Ectodermal cell (in vitro differentiated cells): ENCODE results near the gene ASTN2.

Experiments
- H3K27ac ChIP-seq: 2 replicates; pipeline ENCODE4 v1.7.0; 2013; ENCODE audit warnings: mild to moderate bottlenecking, low read depth, low read length; ENCODE audit not compliant: insufficient read depth, poor library complexity, severe bottlenecking
- H3K27me3 ChIP-seq: 2 replicates; pipeline ENCODE4 v1.7.0; 2013; ENCODE audit warnings: mild to moderate bottlenecking, low read length; ENCODE audit not compliant: insufficient read depth, control insufficient read depth, poor library complexity, severe bottlenecking
- H3K36me3 ChIP-seq: one replicate; pipeline ENCODE4 v1.7.0; 2013; ENCODE audit warnings: low read length; ENCODE audit not compliant: control insufficient read depth, insufficient read depth
- H3K4me1 ChIP-seq: one replicate; pipeline ENCODE4 v1.7.0; 2013; ENCODE audit warnings: low read length; ENCODE audit not compliant: control insufficient read depth, insufficient read depth
- H3K4me3 ChIP-seq: 2 replicates; pipeline ENCODE4 v1.7.0; 2013; ENCODE audit warnings: low read depth, low read length, control low read depth; ENCODE audit not compliant: insufficient read depth
- H3K9me3 ChIP-seq: 2 replicates; pipeline ENCODE4 v1.7.0; 2013; ENCODE audit warnings: mild to moderate bottlenecking, low read length, moderate library complexity; ENCODE audit not compliant: control insufficient read depth
- WGBS, 2 experiments: methylation state at CpG; one replicate each; pipeline ENCODE4 v1.1.7; 2013; ENCODE audit warnings: missing lambda C conversion rate in 2 of 2; 5-methylcytosine and 5-hydroxymethylcytosine counted together

ASTN2 gene

DNA sequence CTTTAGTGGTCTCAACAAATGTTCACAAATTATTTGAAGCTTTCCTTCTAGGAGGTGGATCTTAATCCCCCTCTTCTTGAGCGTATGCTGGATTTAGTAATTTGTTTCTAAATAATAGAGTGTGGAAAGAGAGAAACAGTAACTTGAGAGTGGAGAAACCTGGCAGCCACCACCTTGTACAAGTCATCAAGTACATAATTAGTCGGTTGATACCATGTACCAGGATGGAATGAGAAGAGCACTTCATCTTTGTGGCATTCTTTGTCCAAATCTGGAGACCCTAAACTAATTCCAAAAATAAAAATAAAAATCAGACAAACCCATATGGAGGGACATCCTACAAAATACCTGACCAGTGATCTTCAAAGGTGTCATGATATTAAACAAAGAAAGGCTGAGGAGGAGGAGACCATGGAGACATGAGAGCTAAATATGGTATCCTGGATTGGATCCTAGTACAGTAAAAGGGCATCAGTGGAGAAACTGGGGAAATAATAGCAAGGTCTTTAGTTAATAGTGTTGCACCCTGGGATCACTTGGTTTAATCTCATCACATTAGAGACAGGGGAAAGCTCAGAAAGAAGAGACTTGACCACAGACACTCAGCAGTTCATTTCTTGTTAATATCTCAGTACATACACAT lies 147.9 kb downstream of the ASTN2 start:
- H3K36me3 ChIP-seq = no peaks in the 10 kb centered on the region
- no peaks in the 10 kb centered on the region for H3K9me3 ChIP-seq
- no peaks in the 10 kb centered on the region for H3K27me3 ChIP-seq
- no peak overlapping the region for H3K4me3 ChIP-seq
- whole genome bisulfite sequencing, 2 experiments = 94 to 100% methylated on average over 2 of the region's 2 CpGs
- no peaks in the 10 kb centered on the region for H3K4me1 ChIP-seq
- no peak overlapping the region for H3K27ac ChIP-seq

DNA sequence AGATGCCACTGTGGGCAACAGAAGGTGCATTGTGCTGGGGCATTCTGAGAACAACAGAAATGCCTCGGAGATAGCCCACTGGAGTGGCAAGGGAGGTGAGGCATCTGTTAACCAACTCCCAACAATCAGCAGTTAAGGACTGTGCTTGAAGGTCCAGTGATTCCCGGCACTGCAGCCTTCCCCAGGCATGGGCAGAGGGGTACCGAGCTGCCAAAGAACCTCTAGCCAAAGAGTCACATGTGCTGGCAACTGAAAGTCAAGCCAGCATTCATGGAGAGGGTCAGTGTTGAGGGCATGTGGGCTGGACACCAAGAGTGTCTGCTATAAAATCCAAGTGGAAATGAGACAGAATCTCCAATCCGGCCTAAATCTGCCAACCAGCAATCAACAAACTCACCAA lies 149.6 kb downstream of the ASTN2 start:
- Histone ChIP-seq H3K36me3 (no peaks in the 10 kb centered on the region), H3K9me3 (no peaks in the 10 kb centered on the region), H3K4me3 (no peak overlapping the region), H3K27ac (no peak overlapping the region), H3K4me1 (no peaks in the 10 kb centered on the region), H3K27me3 (no peaks in the 10 kb centered on the region)
- WGBS, 2 experiments = 88 to 95% methylated on average over 3 to 4 of the region's 4 CpGs

DNA sequence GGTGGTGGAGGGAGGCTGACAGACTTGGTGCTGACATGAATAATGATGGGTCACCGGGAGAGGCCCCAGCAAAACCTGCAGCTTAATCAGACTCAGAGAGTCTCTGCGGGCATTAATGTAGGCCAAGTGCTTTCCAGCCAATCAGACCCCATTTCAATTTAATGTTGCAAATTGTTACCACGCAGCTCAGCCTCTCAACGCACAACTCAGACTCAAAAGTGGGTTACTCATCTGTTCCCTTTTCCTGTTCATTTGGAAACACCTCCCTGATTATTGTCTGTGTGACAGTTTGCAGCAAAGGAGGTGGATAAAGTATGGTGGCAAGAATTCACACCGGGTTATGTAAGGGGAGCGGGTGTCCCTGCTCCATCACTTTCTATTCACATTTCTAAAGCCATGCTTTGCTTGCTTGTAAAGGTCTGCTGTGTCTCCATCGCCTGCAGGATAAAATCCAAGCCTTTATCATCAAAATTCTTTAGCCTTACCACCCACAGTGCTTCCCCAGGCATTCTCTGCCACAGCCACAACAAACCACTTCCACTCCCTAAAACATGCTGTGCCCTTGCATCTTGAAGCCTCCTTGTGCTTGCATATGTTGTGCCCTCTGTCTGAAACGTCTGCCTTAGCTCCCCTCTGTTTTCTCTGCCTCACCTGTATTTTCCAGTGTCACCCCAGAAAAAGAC lies 156.5 kb downstream of the ASTN2 start:
- Histone ChIP-seq H3K36me3 (no peaks in the 10 kb centered on the region), H3K4me3 (no peak overlapping the region), H3K27ac (no peak overlapping the region), H3K27me3 (no peaks in the 10 kb centered on the region), H3K4me1 (peaks cover 8% of the 10 kb centered on the region), H3K9me3 (no peaks in the 10 kb centered on the region)
- WGBS, 2 experiments = 66 to 67% methylated on average over 8 of the region's 8 CpGs

DNA sequence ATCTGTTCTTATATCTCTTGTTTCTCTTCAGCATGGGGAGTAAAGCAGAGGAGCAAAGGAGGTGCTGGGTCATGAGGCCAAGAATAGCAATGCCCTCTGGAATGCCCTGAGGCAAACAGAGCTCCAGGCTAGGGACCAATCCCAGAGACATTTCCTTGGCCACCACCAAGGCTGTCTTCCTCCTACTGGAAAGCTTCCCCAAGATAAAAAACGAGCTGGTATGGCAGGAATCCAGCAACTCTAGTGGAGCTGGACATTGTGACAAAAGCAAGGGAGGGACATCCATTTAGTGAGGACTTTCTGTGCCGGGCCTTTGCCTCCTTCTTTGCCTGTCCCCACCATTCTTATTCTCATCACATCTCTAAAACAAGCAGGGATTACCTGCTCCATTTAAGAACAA lies 161.6 kb downstream of the ASTN2 start:
- no peaks in the 10 kb centered on the region for H3K27me3 ChIP-seq
- H3K4me3 ChIP-seq = no peak overlapping the region
- no peaks in the 10 kb centered on the region for H3K36me3 ChIP-seq
- WGBS, 2 experiments = 76 to 83% methylated on average over 2 of the region's 2 CpGs
- H3K9me3 ChIP-seq = no peaks in the 10 kb centered on the region
- H3K4me1 ChIP-seq = peaks cover 4% of the 10 kb centered on the region
- H3K27ac ChIP-seq = no peak overlapping the region

DNA sequence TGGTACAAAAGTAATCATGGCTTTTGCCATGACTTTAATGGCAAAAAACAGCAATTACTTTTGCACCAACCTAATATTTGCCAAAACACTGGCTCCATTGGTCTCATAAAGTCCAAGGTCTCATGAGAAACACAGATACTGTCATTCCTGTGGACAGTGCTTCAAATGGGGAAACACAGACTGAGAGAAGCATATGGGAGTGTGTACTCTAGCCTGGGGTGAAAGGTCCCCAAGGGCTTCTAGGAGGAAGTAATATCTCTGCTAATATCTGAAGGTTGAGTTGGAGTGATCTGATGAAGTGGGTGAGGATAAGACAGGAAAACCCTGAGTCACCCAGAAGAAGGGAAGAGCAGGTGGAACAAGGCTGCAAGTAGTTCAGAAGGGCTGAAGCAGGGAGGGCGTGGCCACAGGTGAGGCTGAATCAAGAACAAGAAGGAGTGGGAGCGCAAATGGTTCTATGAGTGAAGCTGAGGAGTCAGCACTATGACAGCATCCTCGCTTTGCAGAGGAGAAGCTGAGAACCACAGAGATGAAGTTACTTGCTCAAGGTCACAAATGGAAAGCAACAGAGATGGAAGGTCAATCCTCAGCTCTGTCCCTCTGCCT lies 164.1 kb downstream of the ASTN2 start:
- Histone ChIP-seq H3K4me1 (no peaks in the 10 kb centered on the region), H3K4me3 (no peak overlapping the region), H3K36me3 (no peaks in the 10 kb centered on the region), H3K27me3 (no peaks in the 10 kb centered on the region), H3K9me3 (no peaks in the 10 kb centered on the region), H3K27ac (no peak overlapping the region)
- WGBS, 2 experiments = 92 to 94% methylated on average over 3 of the region's 3 CpGs

DNA sequence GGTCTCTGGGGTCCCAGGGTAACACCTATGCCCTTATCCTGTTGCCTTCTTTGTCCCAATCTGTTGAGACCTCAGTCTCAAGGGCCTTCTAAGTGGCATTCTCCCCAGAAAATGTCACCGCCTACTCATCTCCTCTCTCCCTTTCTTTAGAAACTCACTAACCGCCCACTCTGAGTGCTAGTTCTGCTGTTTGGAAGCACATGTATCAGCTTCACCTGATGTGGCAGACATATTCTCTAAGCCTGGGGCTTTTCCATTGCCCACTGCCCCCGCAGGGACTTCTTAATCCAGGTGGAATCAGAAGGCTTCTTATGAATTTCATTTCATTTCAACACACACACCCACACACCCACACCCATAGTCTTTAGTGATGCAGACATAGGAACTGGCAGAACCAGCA lies 165.1 kb downstream of the ASTN2 start:
- H3K4me1 ChIP-seq = no peaks in the 10 kb centered on the region
- WGBS, 2 experiments = 87 to 88% methylated on average over 3 of the region's 3 CpGs
- no peak overlapping the region for H3K27ac ChIP-seq
- H3K9me3 ChIP-seq = no peaks in the 10 kb centered on the region
- no peaks in the 10 kb centered on the region for H3K27me3 ChIP-seq
- H3K36me3 ChIP-seq = no peaks in the 10 kb centered on the region
- no peak overlapping the region for H3K4me3 ChIP-seq

DNA sequence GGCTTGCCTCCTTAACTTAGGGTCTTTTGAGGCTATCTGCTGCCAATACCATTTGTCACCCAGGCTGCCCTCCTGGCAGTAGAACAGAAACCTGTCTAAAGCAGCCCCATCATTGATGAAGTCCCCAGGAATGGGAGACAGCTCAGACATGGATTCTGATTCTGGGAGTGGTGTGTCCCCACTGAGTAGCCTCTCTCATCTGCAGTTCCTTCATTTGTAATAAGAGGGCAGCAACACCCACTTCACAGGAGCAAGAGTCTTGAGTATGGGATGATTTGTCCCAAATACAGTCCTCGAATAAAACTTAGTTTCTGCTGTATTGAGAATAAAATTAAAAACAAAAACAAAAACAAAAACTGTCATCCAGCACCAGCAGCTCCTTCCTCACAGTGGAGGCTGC lies 167.6 kb downstream of the ASTN2 start:
- no peak overlapping the region for H3K4me3 ChIP-seq
- no peaks in the 10 kb centered on the region for H3K36me3 ChIP-seq
- H3K27me3 ChIP-seq = no peaks in the 10 kb centered on the region
- 100% methylated on average over 1 of the region's 1 CpG; no CpG with 5 or more reads in 1 of the 2 experiments for WGBS, 2 experiments
- H3K9me3 ChIP-seq = no peaks in the 10 kb centered on the region
- no peak overlapping the region for H3K27ac ChIP-seq
- H3K4me1 ChIP-seq = no peaks in the 10 kb centered on the region

DNA sequence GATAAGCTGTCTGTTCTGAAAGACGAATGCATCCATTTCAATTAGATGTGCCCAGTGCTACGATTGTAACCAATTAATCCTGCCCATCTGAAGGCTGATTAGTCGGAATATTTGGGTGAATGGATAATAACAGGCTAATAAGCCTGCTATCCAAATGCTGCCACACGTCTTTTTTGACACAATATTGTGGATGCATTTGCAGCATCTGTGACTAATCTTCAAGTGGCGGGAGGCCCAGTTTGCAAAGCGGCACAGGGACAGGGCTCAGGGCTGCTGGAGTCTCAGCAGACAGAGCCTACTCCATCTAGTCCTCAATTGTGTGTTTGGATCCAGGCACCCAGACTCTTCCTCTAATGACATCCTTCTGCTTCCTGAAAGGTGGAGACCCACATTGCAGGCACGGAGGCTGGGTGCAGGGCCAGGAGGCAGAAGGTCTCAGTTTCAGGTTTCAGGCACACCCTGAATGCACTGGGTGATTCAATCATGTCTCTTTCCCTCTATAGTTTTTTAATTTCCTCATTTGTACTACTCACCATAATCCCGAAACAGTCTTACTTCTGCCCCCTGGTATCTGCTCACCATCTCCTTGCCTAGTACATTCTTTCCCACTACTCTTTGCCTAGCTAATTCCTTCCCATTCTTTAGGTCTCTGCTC lies 169.6 kb downstream of the ASTN2 start:
- H3K4me3 ChIP-seq = no peak overlapping the region
- H3K27ac ChIP-seq = no peak overlapping the region
- H3K4me1 ChIP-seq = no peaks in the 10 kb centered on the region
- H3K27me3 ChIP-seq = no peaks in the 10 kb centered on the region
- 93% methylated on average over 8 of the region's 8 CpGs for WGBS, 2 experiments
- H3K36me3 ChIP-seq = no peaks in the 10 kb centered on the region
- H3K9me3 ChIP-seq = no peaks in the 10 kb centered on the region

DNA sequence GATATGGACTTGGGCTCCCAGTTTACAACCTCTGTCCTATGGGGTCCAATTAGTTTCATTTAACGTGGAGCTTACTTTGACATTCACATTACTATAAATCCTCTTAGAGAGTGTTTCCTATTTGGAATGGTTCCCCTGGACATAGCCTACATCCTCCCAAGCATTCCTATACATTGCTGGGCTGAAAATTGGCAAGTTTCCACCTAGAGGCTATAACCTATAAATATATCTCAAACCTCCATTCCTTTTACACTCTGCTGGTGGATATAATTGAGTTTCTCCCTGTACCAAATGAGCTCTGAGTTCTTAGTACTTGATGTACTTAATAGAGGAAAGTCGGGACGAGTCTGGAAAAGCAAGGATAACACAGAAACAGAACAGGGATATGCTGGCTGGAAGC lies 172.8 kb downstream of the ASTN2 start:
- no peaks in the 10 kb centered on the region for H3K36me3 ChIP-seq
- H3K27ac ChIP-seq = no peak overlapping the region
- H3K4me1 ChIP-seq = no peaks in the 10 kb centered on the region
- H3K4me3 ChIP-seq = no peak overlapping the region
- no peaks in the 10 kb centered on the region for H3K27me3 ChIP-seq
- 86 to 93% methylated on average over 3 of the region's 3 CpGs for WGBS, 2 experiments
- H3K9me3 ChIP-seq = no peaks in the 10 kb centered on the region

DNA sequence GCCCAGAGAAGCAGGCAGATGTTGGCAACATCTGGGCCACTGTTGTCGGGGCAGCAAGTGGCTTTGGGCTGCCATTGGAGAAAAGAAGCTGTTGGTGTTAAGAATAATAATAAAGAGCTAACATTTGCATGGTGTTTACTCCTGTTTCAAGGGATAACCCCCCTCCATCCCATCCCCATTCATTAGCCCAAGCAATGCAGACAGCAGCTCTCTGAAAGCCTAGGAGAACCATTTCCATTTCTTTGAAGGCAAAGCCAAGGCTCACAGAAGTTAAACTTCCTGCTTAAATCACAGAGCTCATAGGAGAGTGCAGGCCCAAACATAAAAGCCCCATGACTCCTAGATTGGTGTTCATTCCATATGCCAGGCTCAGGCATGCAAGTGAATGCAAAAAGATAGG lies 175.4 kb downstream of the ASTN2 start:
- Histone ChIP-seq H3K4me1 (no peaks in the 10 kb centered on the region), H3K9me3 (no peaks in the 10 kb centered on the region), H3K36me3 (no peaks in the 10 kb centered on the region), H3K27me3 (no peaks in the 10 kb centered on the region), H3K4me3 (no peak overlapping the region), H3K27ac (no peak overlapping the region)
- 60% methylated on average over 1 of the region's 1 CpG; no CpG with 5 or more reads in 1 of the 2 experiments for WGBS, 2 experiments
